HUES6 (cell line): ENCODE data around the gene AHCYL1.

Experiments
- H3K27ac ChIP-seq: 2 replicates; pipeline ENCODE4 v1.7.0; 2013; ENCODE audit warnings: low read depth, mild to moderate bottlenecking, low read length, inconsistent platforms
- H3K27me3 ChIP-seq: 2 replicates; pipeline ENCODE4 v1.6.1; 2013; ENCODE audit warnings: low read length; ENCODE audit not compliant: control insufficient read depth, insufficient read depth
- H3K36me3 ChIP-seq: 2 replicates; pipeline ENCODE4 v1.6.1; 2013; ENCODE audit warnings: low read length; ENCODE audit not compliant: control insufficient read depth, insufficient read depth
- H3K4me1 ChIP-seq: 2 replicates; pipeline ENCODE4 v1.6.1; 2013; ENCODE audit warnings: low read length; ENCODE audit not compliant: control insufficient read depth, insufficient read depth
- H3K4me3 ChIP-seq: 2 replicates; pipeline ENCODE4 v1.5.1; 2013; ENCODE audit warnings: low read depth, low read length
- H3K9ac ChIP-seq: one replicate; pipeline ENCODE4 v1.6.1; 2013; ENCODE audit warnings: mild to moderate bottlenecking, low read length
- H3K9me3 ChIP-seq: 2 replicates; pipeline ENCODE4 v1.6.1; 2013; ENCODE audit warnings: low read depth, low read length; ENCODE audit not compliant: control insufficient read depth, insufficient read depth

AHCYL1 gene

DNA sequence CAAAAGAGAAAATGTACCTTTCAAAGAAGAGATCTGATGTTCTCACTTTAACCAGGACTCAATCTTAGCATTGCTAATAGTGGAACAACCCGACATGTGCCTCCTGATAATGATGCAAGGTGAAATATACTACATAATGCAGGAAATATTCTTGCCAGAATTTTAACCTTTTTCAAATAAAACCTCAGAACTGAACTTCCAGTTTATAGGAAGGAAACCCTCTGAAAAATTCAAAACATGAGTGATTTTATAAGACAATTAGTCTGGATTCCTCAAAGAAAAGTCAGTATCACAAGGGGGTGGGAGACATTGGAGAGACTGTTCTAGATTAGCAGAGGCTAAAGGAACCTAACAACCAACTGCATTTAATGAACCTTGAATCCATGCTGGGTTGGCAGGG lies 18.1 kb downstream of the AHCYL1 start:
- H3K4me3 ChIP-seq, result no peak overlapping the region
- H3K36me3 ChIP-seq, result no peaks in the 10 kb centered on the region
- no peaks in the 10 kb centered on the region for H3K9me3 ChIP-seq
- H3K27ac ChIP-seq, result peak overlapping the region; percentile 23; the same call in 1 of the 2 replicates
- H3K27me3 ChIP-seq, result no peaks in the 10 kb centered on the region
- H3K4me1 ChIP-seq, result peaks cover 56% of the 10 kb centered on the region
- no peak overlapping the region for H3K9ac ChIP-seq

DNA sequence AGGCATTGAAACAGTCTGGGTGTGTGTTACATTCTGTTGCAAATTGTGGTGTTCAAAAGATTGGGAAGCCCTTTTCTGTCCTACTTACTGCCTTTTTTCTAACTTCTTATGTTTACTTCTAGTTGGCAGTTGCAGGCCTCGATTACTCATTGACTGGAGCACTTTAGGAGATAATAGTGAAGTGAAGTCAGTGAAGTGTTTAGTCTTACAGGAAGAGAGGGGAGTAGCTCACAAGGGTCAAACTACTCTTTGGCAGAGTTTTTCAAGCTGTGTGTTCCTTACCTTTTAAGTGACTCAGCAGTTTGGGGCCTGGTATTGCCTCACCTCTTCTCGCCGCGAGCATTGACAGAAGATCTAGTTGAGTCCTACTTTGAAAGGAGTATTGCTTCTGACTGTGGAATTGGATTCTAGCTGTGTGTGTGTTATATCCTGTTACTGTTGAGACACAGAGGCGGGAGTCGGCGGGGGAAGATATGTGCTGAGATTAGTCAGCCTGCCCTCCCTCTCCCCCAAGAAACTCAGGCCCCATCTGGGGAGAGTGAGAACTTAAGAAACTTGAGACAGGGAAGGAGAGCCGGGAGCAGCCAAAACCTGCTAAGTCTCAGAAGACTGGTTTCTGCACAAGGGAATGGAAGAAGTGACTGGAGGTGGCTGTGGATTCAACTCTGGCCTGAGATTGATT lies 19.3 kb downstream of the AHCYL1 start:
- Histone ChIP-seq H3K9me3 (no peaks in the 10 kb centered on the region), H3K27ac (peak overlapping the region; percentile 78), H3K4me1 (peaks cover 56% of the 10 kb centered on the region), H3K36me3 (peaks cover under 1% of the 10 kb centered on the region), H3K27me3 (no peaks in the 10 kb centered on the region), H3K4me3 (peak overlapping the region; percentile 38), H3K9ac (peak overlapping the region; percentile 63)

DNA sequence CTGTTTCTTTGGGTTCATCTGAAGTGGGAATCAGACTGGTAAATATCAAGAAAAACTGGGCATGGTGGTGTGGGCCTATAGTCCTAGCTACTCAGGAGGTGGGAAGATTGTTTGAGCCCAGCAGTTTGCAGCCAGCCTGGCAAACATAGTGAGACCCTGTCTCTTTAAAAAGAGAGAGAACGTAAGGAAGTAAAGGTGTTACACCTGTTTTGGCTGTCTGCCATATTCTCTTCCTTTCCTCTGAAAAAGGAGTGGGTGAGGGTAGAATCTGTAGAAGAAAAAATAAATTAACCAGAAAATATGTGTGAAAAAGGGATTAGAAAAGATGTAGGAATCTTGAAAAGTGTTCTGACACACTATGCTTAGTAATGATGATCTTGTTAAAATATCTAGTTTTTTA lies 20.0 kb downstream of the AHCYL1 start:
- Histone ChIP-seq H3K9ac (peak overlapping the region; percentile 63), H3K36me3 (peaks cover 7% of the 10 kb centered on the region), H3K27ac (peak overlapping the region; percentile 78), H3K4me3 (peak overlapping the region; percentile 38), H3K4me1 (peaks cover 56% of the 10 kb centered on the region), H3K9me3 (no peaks in the 10 kb centered on the region), H3K27me3 (no peaks in the 10 kb centered on the region)

GRCh38 chr1:110005971-110006370 lies 21.4 kb downstream of the AHCYL1 start:
- H3K27ac ChIP-seq, result no peak overlapping the region
- H3K4me1 ChIP-seq, result peaks cover 56% of the 10 kb centered on the region
- H3K36me3 ChIP-seq, result peaks cover 21% of the 10 kb centered on the region
- H3K27me3 ChIP-seq, result no peaks in the 10 kb centered on the region
- no peak overlapping the region for H3K4me3 ChIP-seq
- no peaks in the 10 kb centered on the region for H3K9me3 ChIP-seq
- no peak overlapping the region for H3K9ac ChIP-seq

- H3K9ac ChIP-seq, result no peak overlapping the region
- H3K9me3 ChIP-seq, result no peaks in the 10 kb centered on the region
- H3K27ac ChIP-seq, result no peak overlapping the region
- no peaks in the 10 kb centered on the region for H3K27me3 ChIP-seq
- H3K36me3 ChIP-seq, result peaks cover 27% of the 10 kb centered on the region
- H3K4me3 ChIP-seq, result no peak overlapping the region
- peaks cover 56% of the 10 kb centered on the region for H3K4me1 ChIP-seq
Observed at GRCh38 chr1:110006516-110006915, 22.0 kb downstream of the AHCYL1 start.

GRCh38 chr1:110007046-110007830 lies 22.7 kb downstream of the AHCYL1 start:
- no peak overlapping the region; the same call in 1 of the 2 replicates for H3K27ac ChIP-seq
- no peak overlapping the region for H3K4me3 ChIP-seq
- H3K9ac ChIP-seq, result no peak overlapping the region
- H3K9me3 ChIP-seq, result no peaks in the 10 kb centered on the region
- peaks cover 53% of the 10 kb centered on the region for H3K4me1 ChIP-seq
- H3K27me3 ChIP-seq, result no peaks in the 10 kb centered on the region
- peaks cover 34% of the 10 kb centered on the region for H3K36me3 ChIP-seq

DNA sequence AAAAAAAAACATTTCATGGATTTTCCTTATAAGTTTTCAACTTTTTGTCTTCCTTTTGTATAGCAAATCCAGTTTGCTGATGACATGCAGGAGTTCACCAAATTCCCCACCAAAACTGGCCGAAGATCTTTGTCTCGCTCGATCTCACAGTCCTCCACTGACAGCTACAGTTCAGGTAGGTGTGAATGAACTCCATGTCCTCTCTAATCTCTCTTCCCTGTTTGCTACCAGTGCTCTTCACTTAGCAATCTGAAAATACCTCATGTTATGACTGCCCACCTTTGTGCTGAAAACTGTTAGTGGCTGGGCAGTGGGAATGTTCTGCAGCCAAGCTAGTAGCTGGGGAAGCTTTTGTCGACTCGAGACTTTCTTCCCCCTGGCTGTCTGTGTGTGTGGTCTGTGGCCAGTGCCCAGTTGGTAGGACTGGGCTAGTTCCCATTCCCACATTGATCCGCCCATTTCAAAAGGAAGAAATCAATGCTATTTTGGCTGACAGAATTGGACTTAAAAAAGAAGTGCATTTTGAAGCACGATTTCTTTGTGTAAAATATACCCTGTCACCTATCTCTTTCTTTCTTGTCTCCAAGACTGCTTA lies 24.5 kb downstream of the AHCYL1 start:
- peaks cover 36% of the 10 kb centered on the region for H3K4me1 ChIP-seq
- H3K9me3 ChIP-seq, result no peaks in the 10 kb centered on the region
- H3K9ac ChIP-seq, result no peak overlapping the region
- no peak overlapping the region for H3K4me3 ChIP-seq
- no peak overlapping the region for H3K27ac ChIP-seq
- peaks cover 49% of the 10 kb centered on the region for H3K36me3 ChIP-seq
- no peaks in the 10 kb centered on the region for H3K27me3 ChIP-seq

GRCh38 chr1:110011527-110012041 lies 27.0 kb downstream of the AHCYL1 start:
- H3K9ac ChIP-seq, result no peak overlapping the region
- H3K9me3 ChIP-seq, result no peaks in the 10 kb centered on the region
- H3K27me3 ChIP-seq, result no peaks in the 10 kb centered on the region
- H3K27ac ChIP-seq, result no peak overlapping the region
- peaks cover 11% of the 10 kb centered on the region for H3K4me1 ChIP-seq
- no peak overlapping the region for H3K4me3 ChIP-seq
- H3K36me3 ChIP-seq, result peaks cover 74% of the 10 kb centered on the region

- H3K9me3 ChIP-seq, result no peaks in the 10 kb centered on the region
- peaks cover 5% of the 10 kb centered on the region for H3K4me1 ChIP-seq
- no peak overlapping the region for H3K9ac ChIP-seq
- no peaks in the 10 kb centered on the region for H3K27me3 ChIP-seq
- peaks cover 81% of the 10 kb centered on the region for H3K36me3 ChIP-seq
- H3K27ac ChIP-seq, result no peak overlapping the region
- H3K4me3 ChIP-seq, result no peak overlapping the region
Observed at GRCh38 chr1:110012100-110012780, 27.7 kb downstream of the AHCYL1 start.

- Histone ChIP-seq H3K36me3 (peaks cover 97% of the 10 kb centered on the region), H3K4me1 (no peaks in the 10 kb centered on the region), H3K4me3 (no peak overlapping the region), H3K27ac (no peak overlapping the region), H3K9ac (no peak overlapping the region), H3K27me3 (no peaks in the 10 kb centered on the region), H3K9me3 (no peaks in the 10 kb centered on the region)
Observed at GRCh38 chr1:110017792-110018191, 33.2 kb downstream of the AHCYL1 start.
